K562 treated with DMSO at 1 percent for 24 hours (cell line): Measurements from ENCODE around the gene OR56A4. TPM values are rescaled to one million over a fixed set of nuclear protein-coding genes. Genes with fewer than 3 reads are reported as not detected.

Source experiments
- total RNA-seq: library from RNA; unstranded; fragments of 300-600 nt; gene quantifications from 2 replicates; pipeline ENCODE4 v1.2.3, GENCODE V29; 2022; ENCODE audit warnings: low read depth; ENCODE audit not compliant: insufficient read depth

The OR56A4 gene, protein sequence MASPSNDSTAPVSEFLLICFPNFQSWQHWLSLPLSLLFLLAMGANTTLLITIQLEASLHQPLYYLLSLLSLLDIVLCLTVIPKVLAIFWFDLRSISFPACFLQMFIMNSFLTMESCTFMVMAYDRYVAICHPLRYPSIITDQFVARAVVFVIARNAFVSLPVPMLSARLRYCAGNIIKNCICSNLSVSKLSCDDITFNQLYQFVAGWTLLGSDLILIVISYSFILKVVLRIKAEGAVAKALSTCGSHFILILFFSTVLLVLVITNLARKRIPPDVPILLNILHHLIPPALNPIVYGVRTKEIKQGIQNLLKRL
- total RNA-seq, result not detected in 2 replicates

DNA sequence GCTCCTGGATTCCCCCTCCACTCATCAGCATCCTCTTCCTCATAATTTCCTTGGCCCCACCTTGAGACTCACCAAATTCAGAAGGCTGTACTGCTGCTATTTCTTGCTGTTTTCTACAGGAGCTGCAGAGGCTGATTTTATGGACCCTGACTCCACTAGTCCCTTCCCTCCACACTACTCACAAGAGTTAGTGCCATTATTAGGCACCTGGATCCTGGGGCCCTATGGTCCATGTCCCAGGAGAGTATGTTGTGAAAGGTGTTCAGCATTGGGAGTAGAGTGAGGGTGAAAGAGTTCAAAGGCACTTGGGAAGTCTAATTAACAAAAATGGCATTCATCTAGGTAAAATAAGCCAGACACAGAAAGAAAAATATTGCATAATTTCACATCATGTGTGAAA is at the start of gene OR56A4:
OR56A4 (minus strand) TSS at position 101 of the 400 bp plus-strand sequence. CDS start 3,954 bp downstream, outside the sequence.

DNA sequence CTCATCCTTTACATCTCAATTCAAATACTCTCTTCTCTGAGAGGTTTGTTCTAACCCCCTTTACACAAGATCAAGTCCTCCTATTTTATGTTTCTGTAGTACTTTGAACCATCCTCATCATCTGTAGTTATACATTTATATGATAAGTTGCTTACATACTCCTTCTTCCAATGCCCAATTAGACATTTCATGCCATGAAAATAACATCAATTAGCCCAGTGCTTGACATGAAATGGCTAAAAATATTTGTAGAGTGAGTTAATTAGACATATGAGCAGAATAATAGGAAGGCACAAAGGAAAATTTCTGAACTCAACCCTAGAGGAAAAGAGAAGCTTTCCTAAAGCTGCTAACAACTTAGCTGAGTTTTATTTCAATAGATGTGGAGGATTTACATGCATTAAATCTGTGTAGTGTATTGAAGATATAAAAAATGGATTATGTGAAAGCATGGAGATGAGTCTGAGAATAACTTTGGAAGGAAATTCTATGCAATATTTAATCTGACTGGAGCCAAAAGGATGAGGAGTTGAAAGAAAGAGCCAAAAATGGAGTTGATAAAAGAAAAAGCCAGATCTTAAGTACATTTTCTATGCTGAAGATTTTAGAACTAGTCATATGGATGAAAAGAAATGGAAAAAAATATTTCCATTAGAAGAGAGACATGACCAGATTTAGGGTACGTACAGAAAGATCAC is 24.1 kb upstream of the OR56A4 start, which contains the start of gene OR56A1:
OR56A1 (minus strand) TSS at position 51 of the 698 bp plus-strand sequence. CDS start 3,066 bp downstream, outside the sequence.

DNA sequence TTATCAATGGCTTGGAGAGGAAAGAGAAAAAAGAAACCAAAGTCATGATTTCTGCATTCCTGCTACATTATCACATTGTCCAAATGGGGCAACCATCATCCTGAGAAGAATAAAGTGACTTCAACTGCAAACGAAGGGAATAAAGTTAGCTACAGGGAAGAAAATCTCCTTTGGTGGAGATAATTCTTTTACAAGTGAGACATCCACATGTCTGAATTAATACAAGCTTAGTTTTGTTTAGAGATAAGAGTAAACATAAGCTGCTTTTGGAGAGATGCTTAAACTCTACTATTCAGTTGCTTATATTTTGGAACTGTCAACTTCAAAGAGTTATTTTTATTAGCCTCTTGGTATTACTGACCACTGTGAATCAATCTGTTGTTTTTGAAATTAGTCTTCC is 19.9 kb downstream of the OR56A4 start, which contains the start of gene OR52L1:
OR52L1 (minus strand) TSS at position 101 of the 400 bp plus-strand sequence; CDS start at position 46, 55 bp downstream.

DNA sequence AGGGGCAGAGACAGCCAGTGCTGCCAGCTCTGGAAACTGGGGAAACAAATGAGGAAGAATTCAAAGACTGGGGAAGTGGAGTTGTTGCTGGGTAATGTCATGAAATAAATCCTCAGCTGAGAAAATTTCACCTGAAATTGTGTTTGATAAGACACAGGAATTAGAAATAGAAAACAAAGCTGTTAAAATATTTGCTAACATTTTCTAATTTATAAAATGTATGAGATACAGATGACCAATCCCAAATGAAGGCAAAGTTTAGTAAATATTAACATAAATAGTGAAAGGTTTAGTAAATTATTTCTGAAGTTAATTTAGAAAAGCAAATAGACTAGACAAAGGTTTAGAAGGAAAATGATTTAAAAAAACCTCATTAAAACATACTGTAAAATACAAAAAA is 38.4 kb downstream of the OR56A4 start, which contains the start of gene OR56A5:
OR56A5 (minus strand) TSS at position 101 of the 400 bp plus-strand sequence; CDS start at position 101, 0 bp downstream.

Other genes starting within 250 kb of the OR56A4 start
- gene OR52N5, start 223.6 kb downstream of the OR56A4 start, total RNA-seq, result not detected in 2 replicates
- gene OR52N1, start 215.7 kb downstream of the OR56A4 start, total RNA-seq, result not detected in 2 replicates
- gene OR52N2, start 198.0 kb downstream of the OR56A4 start, total RNA-seq, result not detected in 2 replicates
- gene OR52E6, start 165.0 kb downstream of the OR56A4 start, total RNA-seq, result not detected in 2 replicates
- gene OR52E8, start 149.3 kb downstream of the OR56A4 start, total RNA-seq, result not detected in 2 replicates
- not detected in 2 replicates for gene OR52E4, start 126.3 kb downstream of the OR56A4 start, total RNA-seq
- not detected in 2 replicates for gene OR52E5, start 113.7 kb downstream of the OR56A4 start, total RNA-seq
- not detected in 2 replicates for gene OR56A3, start 64.7 kb downstream of the OR56A4 start, total RNA-seq
- gene OR56A5, start 38.5 kb downstream of the OR56A4 start, total RNA-seq, result not detected in 2 replicates
- not detected in 2 replicates for gene OR52L1, start 20.0 kb downstream of the OR56A4 start, total RNA-seq
- not detected in 2 replicates for gene OR56A1, start 23.8 kb upstream of the OR56A4 start, total RNA-seq
- gene OR56B4, start 100.7 kb upstream of the OR56A4 start, total RNA-seq, result not detected in 2 replicates
- gene OR52B2, start 163.4 kb upstream of the OR56A4 start, total RNA-seq, result not detected in 2 replicates
- gene OR52W1, start 192.3 kb upstream of the OR56A4 start, total RNA-seq, result not detected in 2 replicates
- gene C11orf42, start 198.6 kb upstream of the OR56A4 start, total RNA-seq, result 1.1 TPM in 1 of 2 replicates, not detected in the other
- gene FHIP1B, start 227.7 kb upstream of the OR56A4 start, total RNA-seq, result 19.6 and 22.2 TPM in 2 replicates
- not detected in 2 replicates for gene CNGA4, start 232.1 kb upstream of the OR56A4 start, total RNA-seq